ENCODE data around the gene ULBP2. TPM values are rescaled to one million over a fixed set of nuclear protein-coding genes. Genes with fewer than 3 reads are reported as not detected.

ULBP2 gene
- total RNA-seq, 1 experiment from 2014 or later: not detected

- H3K4me2 ChIP-seq (ENCODE audit: insufficient read depth, insufficient read length, low read length): no peak overlapping the region
- H3K79me1 ChIP-seq (ENCODE audit: insufficient read depth, low read depth, low read length, poor library complexity, severe bottlenecking): no peaks in the 10 kb centered on the region
- H3K56ac ChIP-seq (ENCODE audit: insufficient read length, low read depth, low read length): no peak overlapping the region
- H4K8ac ChIP-seq (replicated peaks; ENCODE audit: insufficient read length, low read depth, low read length): no peak overlapping the region
- no peak overlapping the region for H3K27ac ChIP-seq (ENCODE audit: insufficient read length, low read depth, low read length)
- no peak overlapping the region; a peak in 1 of 7 replicates for H3K27ac Mint-ChIP-seq
- no peaks in the 10 kb centered on the region for H3K36me3 Mint-ChIP-seq (ENCODE audit: insufficient read depth in 1 of 3, low read depth in 3 of 3)
- H3K4me3 Mint-ChIP-seq: no peak overlapping the region; a peak in 1 of 5 replicates
- H3K23ac ChIP-seq (ENCODE audit: insufficient read length, low read depth, low read length): no peak overlapping the region
- TF ChIP-seq CTCF (conservative IDR thresholded peaks at IDR 0.05): no peak
- H3K79me2 ChIP-seq (ENCODE audit: insufficient read depth, low read length): no peaks in the 10 kb centered on the region
- no peaks in the 10 kb centered on the region; the same call in 1 of the 2 replicates for H3K27me3 ChIP-seq (ENCODE audit: insufficient read depth, low read length)
- H3K23me2 ChIP-seq (ENCODE audit: insufficient read length, low read depth, low read length, poor library complexity, severe bottlenecking): no peaks in the 10 kb centered on the region
- no peaks in the 10 kb centered on the region for H3K9me3 ChIP-seq (ENCODE audit: control insufficient read depth, low read depth, low read length)
- peaks cover 31% of the 10 kb centered on the region for H3K27me3 Mint-ChIP-seq (ENCODE audit: low read depth)
- no peak overlapping the region for H2BK120ac ChIP-seq (ENCODE audit: low read depth, low read length, poor library complexity, severe bottlenecking)
- H2BK20ac ChIP-seq (ENCODE audit: low read depth, low read length, poor library complexity, severe bottlenecking): no peak overlapping the region
- no peak overlapping the region for H3K4ac ChIP-seq (ENCODE audit: low read depth, low read length)
- H4K5ac ChIP-seq (ENCODE audit: insufficient read length, low read depth, low read length): no peak overlapping the region
- no peak overlapping the region for H3K9ac ChIP-seq (ENCODE audit: extremely low read depth, insufficient read length, low read length)
- no peak overlapping the region for H2AFZ ChIP-seq (ENCODE audit: low read length)
- no peak overlapping the region for H3K14ac ChIP-seq (ENCODE audit: insufficient read depth, low read length)
- no peaks in the 10 kb centered on the region for H4K20me1 ChIP-seq (ENCODE audit: control insufficient read depth, insufficient read depth, insufficient read length)
- H3K4me1 ChIP-seq (ENCODE audit: insufficient read depth, low read length): no peaks in the 10 kb centered on the region; the same call in 1 of the 2 replicates
- no peak overlapping the region for H2AK5ac ChIP-seq (ENCODE audit: insufficient read length, low read length)
- no peak for DNase-seq
- no peak overlapping the region for H3K18ac ChIP-seq (ENCODE audit: insufficient read length, low read depth, low read length)
- no CpG with 5 or more reads among the region's 9 CpGs for WGBS (ENCODE audit: extremely low coverage, insufficient read length, low lambda C conversion rate)
- no peaks in the 10 kb centered on the region for H3K9me3 Mint-ChIP-seq
- H4K91ac ChIP-seq (ENCODE audit: insufficient read length, low read depth, low read length): no peak overlapping the region
- H2BK15ac ChIP-seq (ENCODE audit: low read depth, low read length): no peak overlapping the region
- no peak overlapping the region for H3T11ph ChIP-seq (ENCODE audit: low read length)
- H3K4me1 Mint-ChIP-seq: peaks cover 3 to 9% of the 10 kb centered on the region in 2 experiments; a peak in 3 of 4 replicates
- H2BK12ac ChIP-seq (ENCODE audit: insufficient read length, low read depth, low read length): no peak overlapping the region
- H2BK5ac ChIP-seq (ENCODE audit: insufficient read length, low read length): no peak overlapping the region
Observed at GRCh38 chr6:149898966-149899365, 42.8 kb upstream of the ULBP2 start.

All from H9 (cell line).